Peyer's patch (tissue), 4 donors: ENCODE data around the gene CARD16.

Source experiments
- POLR2A ChIP-seq, 2 donors: fragments of 450-650 bp; IDR thresholded peaks; one replicate each; pipeline ENCODE4 v1.5.1; 2017; ENCODE audit warnings: antibody characterized with exemption in 2 of 2, mild to moderate bottlenecking in 2 of 2, moderate library complexity in 2 of 2
- TF ChIP-seq, protein P1 (sequence below), 6 experiments: fragments of 450-650 bp in 4 of 6; fragments of 200-600 bp in 2 of 6; sonication (generic) in 1 of 6; IDR thresholded peaks; one replicate each; pipeline ENCODE4 v1.5.1; 2017 to 2019; ENCODE audit warnings: antibody characterized with exemption in 6 of 6, mild to moderate bottlenecking in 3 of 6, moderate library complexity in 1 of 6

GRCh38 chr11:104999721-105000120 is 45.4 kb downstream of the CARD16 start:
- TF ChIP-seq, protein P1, sequence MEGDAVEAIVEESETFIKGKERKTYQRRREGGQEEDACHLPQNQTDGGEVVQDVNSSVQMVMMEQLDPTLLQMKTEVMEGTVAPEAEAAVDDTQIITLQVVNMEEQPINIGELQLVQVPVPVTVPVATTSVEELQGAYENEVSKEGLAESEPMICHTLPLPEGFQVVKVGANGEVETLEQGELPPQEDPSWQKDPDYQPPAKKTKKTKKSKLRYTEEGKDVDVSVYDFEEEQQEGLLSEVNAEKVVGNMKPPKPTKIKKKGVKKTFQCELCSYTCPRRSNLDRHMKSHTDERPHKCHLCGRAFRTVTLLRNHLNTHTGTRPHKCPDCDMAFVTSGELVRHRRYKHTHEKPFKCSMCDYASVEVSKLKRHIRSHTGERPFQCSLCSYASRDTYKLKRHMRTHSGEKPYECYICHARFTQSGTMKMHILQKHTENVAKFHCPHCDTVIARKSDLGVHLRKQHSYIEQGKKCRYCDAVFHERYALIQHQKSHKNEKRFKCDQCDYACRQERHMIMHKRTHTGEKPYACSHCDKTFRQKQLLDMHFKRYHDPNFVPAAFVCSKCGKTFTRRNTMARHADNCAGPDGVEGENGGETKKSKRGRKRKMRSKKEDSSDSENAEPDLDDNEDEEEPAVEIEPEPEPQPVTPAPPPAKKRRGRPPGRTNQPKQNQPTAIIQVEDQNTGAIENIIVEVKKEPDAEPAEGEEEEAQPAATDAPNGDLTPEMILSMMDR (IDR thresholded peaks at IDR 0.05) = no peak
- no peak for TF ChIP-seq POLR2A (IDR thresholded peaks at IDR 0.05)
